Neural cell (in vitro differentiated cells): ENCODE results near the gene PELO. TPM values are rescaled to one million over a fixed set of nuclear protein-coding genes. Genes with fewer than 3 reads are reported as not detected.

Experiments
- H2AFZ ChIP-seq: fragments of 200-600, 300-800 bp; sonication (generic), shearing (Covaris generic); 2 replicates; pipeline ENCODE4 v1.6.0; 2014; ENCODE audit warnings: low read depth, mild to moderate bottlenecking, antibody characterized with exemption, low read length, moderate library complexity
- H3F3A ChIP-seq: fragments of 200-600 bp; shearing (Covaris generic); 2 replicates; pipeline ENCODE4 v1.6.1; 2016; ENCODE audit warnings: mild to moderate bottlenecking, moderate library complexity, mixed read lengths, antibody characterized with exemption, low read length; ENCODE audit not compliant: insufficient read depth, poor library complexity, severe bottlenecking
- H3K27ac ChIP-seq: fragments of 200-600, 300-800 bp; sonication (generic), shearing (Covaris generic); 2 replicates; pipeline ENCODE4 v1.5.1; 2014; ENCODE audit warnings: mild to moderate bottlenecking, low read length, moderate library complexity
- H3K27me3 ChIP-seq: fragments of 300-800, 200-600 bp; sonication (generic), shearing (Covaris generic); 2 replicates; pipeline ENCODE4 v1.6.0; 2014; ENCODE audit warnings: mild to moderate bottlenecking, low read depth, low read length, moderate library complexity; ENCODE audit not compliant: insufficient read depth
- H3K36me3 ChIP-seq: fragments of 300-800, 200-600 bp; sonication (generic), shearing (Covaris generic); 2 replicates; pipeline ENCODE4 v1.5.1; 2014; ENCODE audit warnings: mild to moderate bottlenecking, antibody characterized with exemption, low read length, moderate library complexity; ENCODE audit not compliant: insufficient read depth
- H3K4me2 ChIP-seq: fragments of 300-800, 200-600 bp; sonication (generic), shearing (Covaris generic); 2 replicates; pipeline ENCODE4 v1.6.0; 2014; ENCODE audit warnings: mild to moderate bottlenecking, low read length
- H3K4me3 ChIP-seq: fragments of 300-800, 200-600 bp; sonication (generic), shearing (Covaris generic); 2 replicates; pipeline ENCODE4 v1.5.1; 2014; ENCODE audit warnings: mild to moderate bottlenecking, low read length, moderate library complexity
- H3K79me2 ChIP-seq: fragments of 200-600 bp; shearing (Covaris generic); replicated peaks from 2 replicates; pipeline ENCODE4 v1.6.0; 2014; ENCODE audit warnings: mild to moderate bottlenecking, low read length, moderate library complexity; ENCODE audit not compliant: insufficient read depth
- H3K9ac ChIP-seq: fragments of 300-800, 200-600 bp; sonication (generic), shearing (Covaris generic); 2 replicates; pipeline ENCODE4 v1.6.1; 2016; ENCODE audit warnings: mild to moderate bottlenecking, low read length, mixed read lengths
- H3K9me2 ChIP-seq: fragments of 200-600 bp; shearing (Covaris generic); 2 replicates; pipeline ENCODE4 v1.6.1; 2016; ENCODE audit warnings: mild to moderate bottlenecking, low read length, mixed read lengths; ENCODE audit not compliant: insufficient read depth
- H3K9me3 ChIP-seq: fragments of 200-600, 300-800 bp; sonication (generic), shearing (Covaris generic); 2 replicates; pipeline ENCODE4 v1.6.1; 2016; ENCODE audit warnings: mild to moderate bottlenecking, mixed run types, low read length, moderate library complexity, mixed read lengths
- H4K20me1 ChIP-seq: fragments of 200-600 bp; shearing (Covaris generic); 2 replicates; pipeline ENCODE4 v1.6.1; 2016; ENCODE audit warnings: mild to moderate bottlenecking, mixed run types; ENCODE audit not compliant: insufficient read depth
- EP300 ChIP-seq: fragments of 450-650 bp; conservative IDR thresholded peaks from 2 replicates; pipeline ENCODE4 v1.6.1; 2014; ENCODE audit warnings: antibody characterized with exemption, mild to moderate bottlenecking, moderate library complexity; ENCODE audit not compliant: poor library complexity, severe bottlenecking
- EZH2 ChIP-seq: fragments of 200-600, 300-800 bp; shearing (Covaris generic), sonication (generic); IDR thresholded peaks from 2 replicates; pipeline ENCODE4 v1.6.1; 2014; ENCODE audit warnings: antibody characterized with exemption, low read length, borderline replicate concordance, mild to moderate bottlenecking; ENCODE audit not compliant: insufficient read depth, poor library complexity, severe bottlenecking
- MXI1 ChIP-seq: fragments of 450-650 bp; conservative IDR thresholded peaks from 2 replicates; pipeline ENCODE4 v1.6.1; 2014; ENCODE audit warnings: antibody characterized with exemption, mild to moderate bottlenecking; ENCODE audit not compliant: poor library complexity, severe bottlenecking
- POLR2AphosphoS5 ChIP-seq: IDR thresholded peaks from 2 replicates; pipeline ENCODE4 v1.6.1; 2012
- RAD21 ChIP-seq: fragments of 450-650 bp; conservative IDR thresholded peaks from 2 replicates; pipeline ENCODE4 v1.6.1; 2014; ENCODE audit warnings: antibody characterized with exemption, mild to moderate bottlenecking, moderate library complexity
- SMC3 ChIP-seq: fragments of 450-650 bp; conservative IDR thresholded peaks from 2 replicates; pipeline ENCODE4 v1.6.1; 2014; ENCODE audit warnings: antibody characterized with exemption, mild to moderate bottlenecking, moderate library complexity; ENCODE audit not compliant: poor library complexity
- TAF1 ChIP-seq: IDR thresholded peaks from 2 replicates; pipeline ENCODE4 v1.6.1; 2012; ENCODE audit warnings: low read depth
- polyA plus RNA-seq: library from polyadenylated mRNA; depleted of rRNA; stranded (reverse); fragments of >200 nt; gene quantifications from 2 replicates; pipeline ENCODE4 v1.2.3, GENCODE V29; 2014
- TF ChIP-seq, protein P1 (sequence below): IDR thresholded peaks from 2 replicates; pipeline ENCODE4 v1.6.1; 2012; ENCODE audit warnings: borderline replicate concordance
- TF ChIP-seq, protein P2 (sequence below): fragments of 450-650 bp; IDR thresholded peaks from 2 replicates; pipeline ENCODE4 v1.5.1; 2014; ENCODE audit warnings: antibody characterized with exemption, mild to moderate bottlenecking, moderate library complexity; ENCODE audit not compliant: poor library complexity, severe bottlenecking

PELO gene
- polyA plus RNA-seq, 1 donor from 2014 or later = 10.5 TPM

DNA sequence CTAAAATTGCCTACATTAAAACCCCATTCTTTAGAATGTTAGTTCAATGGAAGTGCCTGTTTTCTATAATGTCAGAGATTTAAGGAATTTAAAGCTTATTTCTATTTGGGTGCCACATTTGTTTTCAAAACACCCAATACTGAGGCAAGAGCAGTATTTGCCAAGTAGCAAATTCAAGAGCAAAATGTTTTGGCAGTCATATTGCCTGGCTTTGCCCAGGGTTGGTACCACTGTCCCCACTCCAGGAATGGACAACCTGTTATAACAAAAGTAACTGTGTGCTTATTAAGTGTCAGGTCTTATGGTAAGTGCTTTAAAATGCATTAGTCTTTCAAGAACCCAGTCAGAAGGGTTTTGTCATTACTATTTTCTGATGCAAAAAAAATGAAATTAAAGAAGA is 19.3 kb downstream of the PELO start:
- no peaks in the 10 kb centered on the region for H3F3A ChIP-seq
- peaks cover 4% of the 10 kb centered on the region for H3K36me3 ChIP-seq
- no peak overlapping the region for H3K27ac ChIP-seq
- H4K20me1 ChIP-seq = no peaks in the 10 kb centered on the region
- peaks cover 16% of the 10 kb centered on the region for H3K79me2 ChIP-seq
- no peaks in the 10 kb centered on the region for H3K27me3 ChIP-seq
- H3K9ac ChIP-seq = no peak overlapping the region
- no peak for TF ChIP-seq MXI1
- TF ChIP-seq SMC3 = no peak
- no peak for TF ChIP-seq RAD21
- no peak for TF ChIP-seq EZH2
- TF ChIP-seq, protein P1, sequence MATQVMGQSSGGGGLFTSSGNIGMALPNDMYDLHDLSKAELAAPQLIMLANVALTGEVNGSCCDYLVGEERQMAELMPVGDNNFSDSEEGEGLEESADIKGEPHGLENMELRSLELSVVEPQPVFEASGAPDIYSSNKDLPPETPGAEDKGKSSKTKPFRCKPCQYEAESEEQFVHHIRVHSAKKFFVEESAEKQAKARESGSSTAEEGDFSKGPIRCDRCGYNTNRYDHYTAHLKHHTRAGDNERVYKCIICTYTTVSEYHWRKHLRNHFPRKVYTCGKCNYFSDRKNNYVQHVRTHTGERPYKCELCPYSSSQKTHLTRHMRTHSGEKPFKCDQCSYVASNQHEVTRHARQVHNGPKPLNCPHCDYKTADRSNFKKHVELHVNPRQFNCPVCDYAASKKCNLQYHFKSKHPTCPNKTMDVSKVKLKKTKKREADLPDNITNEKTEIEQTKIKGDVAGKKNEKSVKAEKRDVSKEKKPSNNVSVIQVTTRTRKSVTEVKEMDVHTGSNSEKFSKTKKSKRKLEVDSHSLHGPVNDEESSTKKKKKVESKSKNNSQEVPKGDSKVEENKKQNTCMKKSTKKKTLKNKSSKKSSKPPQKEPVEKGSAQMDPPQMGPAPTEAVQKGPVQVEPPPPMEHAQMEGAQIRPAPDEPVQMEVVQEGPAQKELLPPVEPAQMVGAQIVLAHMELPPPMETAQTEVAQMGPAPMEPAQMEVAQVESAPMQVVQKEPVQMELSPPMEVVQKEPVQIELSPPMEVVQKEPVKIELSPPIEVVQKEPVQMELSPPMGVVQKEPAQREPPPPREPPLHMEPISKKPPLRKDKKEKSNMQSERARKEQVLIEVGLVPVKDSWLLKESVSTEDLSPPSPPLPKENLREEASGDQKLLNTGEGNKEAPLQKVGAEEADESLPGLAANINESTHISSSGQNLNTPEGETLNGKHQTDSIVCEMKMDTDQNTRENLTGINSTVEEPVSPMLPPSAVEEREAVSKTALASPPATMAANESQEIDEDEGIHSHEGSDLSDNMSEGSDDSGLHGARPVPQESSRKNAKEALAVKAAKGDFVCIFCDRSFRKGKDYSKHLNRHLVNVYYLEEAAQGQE = no peak
- TF ChIP-seq, protein P2, sequence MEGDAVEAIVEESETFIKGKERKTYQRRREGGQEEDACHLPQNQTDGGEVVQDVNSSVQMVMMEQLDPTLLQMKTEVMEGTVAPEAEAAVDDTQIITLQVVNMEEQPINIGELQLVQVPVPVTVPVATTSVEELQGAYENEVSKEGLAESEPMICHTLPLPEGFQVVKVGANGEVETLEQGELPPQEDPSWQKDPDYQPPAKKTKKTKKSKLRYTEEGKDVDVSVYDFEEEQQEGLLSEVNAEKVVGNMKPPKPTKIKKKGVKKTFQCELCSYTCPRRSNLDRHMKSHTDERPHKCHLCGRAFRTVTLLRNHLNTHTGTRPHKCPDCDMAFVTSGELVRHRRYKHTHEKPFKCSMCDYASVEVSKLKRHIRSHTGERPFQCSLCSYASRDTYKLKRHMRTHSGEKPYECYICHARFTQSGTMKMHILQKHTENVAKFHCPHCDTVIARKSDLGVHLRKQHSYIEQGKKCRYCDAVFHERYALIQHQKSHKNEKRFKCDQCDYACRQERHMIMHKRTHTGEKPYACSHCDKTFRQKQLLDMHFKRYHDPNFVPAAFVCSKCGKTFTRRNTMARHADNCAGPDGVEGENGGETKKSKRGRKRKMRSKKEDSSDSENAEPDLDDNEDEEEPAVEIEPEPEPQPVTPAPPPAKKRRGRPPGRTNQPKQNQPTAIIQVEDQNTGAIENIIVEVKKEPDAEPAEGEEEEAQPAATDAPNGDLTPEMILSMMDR = no peak
- no peak for TF ChIP-seq TAF1
- no peak for TF ChIP-seq POLR2AphosphoS5
- no peak for TF ChIP-seq EP300
- H3K9me2 ChIP-seq = no peaks in the 10 kb centered on the region
- no peaks in the 10 kb centered on the region for H3K9me3 ChIP-seq
- no peak overlapping the region for H3K4me3 ChIP-seq
- no peak overlapping the region for H3K4me2 ChIP-seq
- H2AFZ ChIP-seq = no peak overlapping the region

DNA sequence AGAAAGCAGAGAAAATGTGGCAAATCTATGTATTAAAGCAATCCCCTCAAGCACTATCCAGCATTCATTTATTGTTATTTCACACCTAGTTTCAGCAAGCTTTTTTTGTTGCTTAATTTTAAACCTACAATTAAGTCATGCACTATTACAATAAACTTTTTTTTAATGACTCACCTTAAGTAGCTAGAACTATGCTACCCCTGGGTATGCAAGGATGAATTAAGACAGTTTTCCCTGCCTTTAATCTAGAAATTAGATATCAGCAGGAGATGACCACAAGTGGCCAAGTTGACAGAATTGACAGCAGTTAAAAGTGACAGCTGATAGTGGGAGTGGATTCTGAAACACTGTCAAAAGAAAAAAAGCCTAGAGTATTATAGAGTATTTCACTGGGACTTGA is 20.0 kb downstream of the PELO start:
- Histone ChIP-seq H3K27me3 (no peaks in the 10 kb centered on the region), H4K20me1 (no peaks in the 10 kb centered on the region), H3K79me2 (peaks cover 9% of the 10 kb centered on the region), H2AFZ (no peak overlapping the region), H3K4me2 (no peak overlapping the region), H3K27ac (no peak overlapping the region), H3K36me3 (peaks cover 4% of the 10 kb centered on the region), H3K9me3 (no peaks in the 10 kb centered on the region), H3F3A (no peaks in the 10 kb centered on the region), H3K9me2 (no peaks in the 10 kb centered on the region), H3K4me3 (no peak overlapping the region), H3K9ac (no peak overlapping the region)
- TF ChIP-seq RAD21 (no peak), POLR2AphosphoS5 (no peak), SMC3 (no peak), TAF1 (no peak), EZH2 (no peak), EP300 (no peak), MXI1 (no peak)
- TF ChIP-seq, protein P2 = no peak
- TF ChIP-seq, protein P1 = no peak
